ENCODE data around the gene BTBD9.

The BTBD9 gene

DNA sequence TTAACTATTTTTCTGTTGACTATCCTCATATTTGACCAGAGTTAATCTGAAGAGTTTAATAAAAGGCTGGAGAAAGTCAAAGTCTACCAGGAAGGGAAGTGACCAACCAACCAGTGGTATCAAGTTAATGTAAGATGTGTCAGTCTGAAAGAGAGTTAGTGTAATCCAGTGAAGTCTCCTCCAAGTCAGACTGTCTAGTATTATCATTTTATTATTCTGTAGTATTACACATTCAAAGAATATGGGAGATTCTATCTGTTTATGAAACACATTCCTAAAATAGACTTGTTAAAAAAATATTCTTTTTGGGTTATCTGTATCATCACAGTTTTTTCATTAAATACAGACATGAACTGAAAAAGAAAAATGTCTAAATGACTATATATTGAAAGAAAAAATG is 194.4 kb downstream of the BTBD9 start:
- Histone ChIP-seq H3K4me1 (ENCODE audit: insufficient read depth, low read length) (no peaks in the 10 kb centered on the region), H3K4me3 (ENCODE audit: low read depth in 1 of 2, low read length in 2 of 2) (no peak overlapping the region), H3K36me3 (ENCODE audit: insufficient read depth, low read length) (no peaks in the 10 kb centered on the region), H4K20me1 (ENCODE audit: insufficient read depth, low read length) (no peaks in the 10 kb centered on the region), H3K4me2 (ENCODE audit: insufficient read depth, low read length) (no peak overlapping the region), H3K27me3 (ENCODE audit: insufficient read depth, low read length, poor library complexity) (no peaks in the 10 kb centered on the region), H3K79me2 (ENCODE audit: insufficient read depth, low read length) (no peaks in the 10 kb centered on the region), H2AFZ (ENCODE audit: low read depth, low read length) (no peak overlapping the region), H3K9me3 (ENCODE audit: insufficient read depth, low read length, severe bottlenecking) (no peaks in the 10 kb centered on the region), H3K27ac (ENCODE audit: low read length) (no peak overlapping the region), H3K9ac (ENCODE audit: low read depth, low read length) (no peak overlapping the region)
- TF ChIP-seq, protein P1, sequence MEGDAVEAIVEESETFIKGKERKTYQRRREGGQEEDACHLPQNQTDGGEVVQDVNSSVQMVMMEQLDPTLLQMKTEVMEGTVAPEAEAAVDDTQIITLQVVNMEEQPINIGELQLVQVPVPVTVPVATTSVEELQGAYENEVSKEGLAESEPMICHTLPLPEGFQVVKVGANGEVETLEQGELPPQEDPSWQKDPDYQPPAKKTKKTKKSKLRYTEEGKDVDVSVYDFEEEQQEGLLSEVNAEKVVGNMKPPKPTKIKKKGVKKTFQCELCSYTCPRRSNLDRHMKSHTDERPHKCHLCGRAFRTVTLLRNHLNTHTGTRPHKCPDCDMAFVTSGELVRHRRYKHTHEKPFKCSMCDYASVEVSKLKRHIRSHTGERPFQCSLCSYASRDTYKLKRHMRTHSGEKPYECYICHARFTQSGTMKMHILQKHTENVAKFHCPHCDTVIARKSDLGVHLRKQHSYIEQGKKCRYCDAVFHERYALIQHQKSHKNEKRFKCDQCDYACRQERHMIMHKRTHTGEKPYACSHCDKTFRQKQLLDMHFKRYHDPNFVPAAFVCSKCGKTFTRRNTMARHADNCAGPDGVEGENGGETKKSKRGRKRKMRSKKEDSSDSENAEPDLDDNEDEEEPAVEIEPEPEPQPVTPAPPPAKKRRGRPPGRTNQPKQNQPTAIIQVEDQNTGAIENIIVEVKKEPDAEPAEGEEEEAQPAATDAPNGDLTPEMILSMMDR (IDR thresholded peaks at IDR 0.05; ENCODE audit: borderline replicate concordance, extremely low read depth, low read length, poor library complexity, severe bottlenecking), result no peak
- no peak for TF ChIP-seq EZH2 (IDR thresholded peaks at IDR 0.05; ENCODE audit: borderline replicate concordance, low read depth, low read length, severe bottlenecking)
- DNase-seq (no peak), ATAC-seq (ENCODE audit: insufficient read depth, low read depth) (no peak)

DNA sequence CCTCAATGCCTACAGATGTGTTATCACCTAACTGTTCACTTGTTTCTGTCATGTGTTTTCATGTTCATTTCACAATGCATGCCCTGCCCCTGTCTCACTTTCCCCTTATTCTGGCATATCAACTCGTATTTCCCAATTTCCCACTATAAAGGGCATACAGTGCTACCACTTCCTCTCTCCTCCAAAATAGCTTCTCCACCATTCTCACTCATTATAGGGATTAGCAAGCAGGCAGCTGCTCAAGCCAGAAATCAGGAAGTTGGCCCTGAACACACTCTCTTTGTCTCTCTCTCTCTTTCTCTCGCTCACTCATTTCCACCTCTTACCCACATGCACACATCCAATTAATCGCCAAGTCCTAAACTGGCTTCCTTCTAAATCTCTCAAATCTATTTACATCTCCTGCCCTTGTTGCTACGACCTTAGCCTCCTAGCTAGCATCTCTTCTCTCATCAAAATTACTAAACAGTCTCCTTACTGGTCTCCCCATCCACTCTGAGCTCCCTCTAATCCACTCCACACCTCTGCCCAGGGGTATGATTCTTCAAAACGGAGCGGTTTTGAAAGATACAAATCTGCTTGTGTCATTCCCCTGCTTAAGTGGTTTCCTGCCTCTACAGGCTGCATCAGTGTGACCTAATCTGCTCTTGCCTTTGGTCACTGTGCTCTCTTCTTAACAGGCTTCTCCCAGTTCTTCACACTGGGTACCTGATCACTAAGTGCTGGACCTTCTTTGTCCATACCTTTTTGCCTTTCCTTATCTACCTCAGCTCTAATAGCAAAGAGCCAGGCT is 196.2 kb downstream of the BTBD9 start:
- Histone ChIP-seq H3K4me1 (ENCODE audit: insufficient read depth, low read length) (no peaks in the 10 kb centered on the region), H3K4me2 (ENCODE audit: insufficient read depth, low read length) (no peak overlapping the region)

DNA sequence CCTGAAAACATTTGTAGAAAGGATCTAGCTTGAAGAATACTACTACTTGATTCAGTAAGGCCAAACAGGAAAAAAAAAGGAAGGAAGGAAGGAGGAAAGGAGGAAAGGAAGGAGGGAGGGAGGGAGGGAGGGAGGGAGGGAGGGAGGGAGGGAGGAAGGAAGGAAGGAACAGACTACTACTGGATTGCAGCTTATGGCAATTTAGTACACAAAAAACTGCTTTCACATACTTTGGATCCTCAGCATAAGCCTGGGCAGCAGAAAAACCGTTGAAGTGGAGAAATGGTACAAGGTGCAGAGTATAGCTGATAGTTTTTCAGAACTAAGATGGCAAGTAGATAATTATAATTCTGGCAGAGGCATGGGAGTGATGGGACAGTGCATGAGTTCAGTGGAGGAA is 201.6 kb downstream of the BTBD9 start:
- H3K27ac ChIP-seq (ENCODE audit: low read length), result no peak overlapping the region
- H3K4me1 ChIP-seq (ENCODE audit: insufficient read depth, low read length), result no peaks in the 10 kb centered on the region
- no peaks in the 10 kb centered on the region for H4K20me1 ChIP-seq (ENCODE audit: insufficient read depth, low read length)
- H2AFZ ChIP-seq (ENCODE audit: low read depth, low read length), result no peak overlapping the region
- H3K79me2 ChIP-seq (ENCODE audit: insufficient read depth, low read length), result no peaks in the 10 kb centered on the region
- no peak overlapping the region for H3K4me2 ChIP-seq (ENCODE audit: insufficient read depth, low read length)
- no peak overlapping the region for H3K4me3 ChIP-seq (ENCODE audit: low read depth in 1 of 2, low read length in 2 of 2)
- ATAC-seq (ENCODE audit: insufficient read depth, low read depth), result no peak
- H3K9me3 ChIP-seq (ENCODE audit: insufficient read depth, low read length, severe bottlenecking), result no peaks in the 10 kb centered on the region
- H3K36me3 ChIP-seq (ENCODE audit: insufficient read depth, low read length), result no peaks in the 10 kb centered on the region
- TF ChIP-seq, protein P1 (IDR thresholded peaks at IDR 0.05; ENCODE audit: borderline replicate concordance, extremely low read depth, low read length, poor library complexity, severe bottlenecking), result no peak
- no peak for TF ChIP-seq EZH2 (IDR thresholded peaks at IDR 0.05; ENCODE audit: borderline replicate concordance, low read depth, low read length, severe bottlenecking)
- DNase-seq, result no peak
- no peaks in the 10 kb centered on the region for H3K27me3 ChIP-seq (ENCODE audit: insufficient read depth, low read length, poor library complexity)
- H3K9ac ChIP-seq (ENCODE audit: low read depth, low read length), result no peak overlapping the region

More for the DNA sequence above, 196.2 kb downstream of the BTBD9 start:
- ATAC-seq (ENCODE audit: insufficient read depth, low read depth) (no peak), DNase-seq (no peak)
- Histone ChIP-seq H3K27me3 (ENCODE audit: insufficient read depth, low read length, poor library complexity) (no peaks in the 10 kb centered on the region), H3K9ac (ENCODE audit: low read depth, low read length) (no peak overlapping the region), H2AFZ (ENCODE audit: low read depth, low read length) (no peak overlapping the region), H3K36me3 (ENCODE audit: insufficient read depth, low read length) (no peaks in the 10 kb centered on the region), H3K9me3 (ENCODE audit: insufficient read depth, low read length, severe bottlenecking) (no peaks in the 10 kb centered on the region), H3K27ac (ENCODE audit: low read length) (no peak overlapping the region), H4K20me1 (ENCODE audit: insufficient read depth, low read length) (no peaks in the 10 kb centered on the region), H3K79me2 (ENCODE audit: insufficient read depth, low read length) (no peaks in the 10 kb centered on the region), H3K4me3 (ENCODE audit: low read depth in 1 of 2, low read length in 2 of 2) (no peak overlapping the region)
- TF ChIP-seq, protein P1 (IDR thresholded peaks at IDR 0.05; ENCODE audit: borderline replicate concordance, extremely low read depth, low read length, poor library complexity, severe bottlenecking), result no peak

All from DND-41 (cell line).